BE2C (cell line): ENCODE results near the gene SPOP.
"Not testable (repeated sequence)": the region's sequence is repeated elsewhere in the genome, so short reads cannot be mapped to it uniquely, and the experiment has no call there.

ENCODE experiments used
- DNase-seq: peaks from one replicate; pipeline ENCODE4 v3.0.0-alpha.2; 2020
- H3K27me3 ChIP-seq: fragments of 250-450 bp; sonication (Bioruptor Pico); 2 replicates; pipeline ENCODE4 v1.5.1; 2020; ENCODE audit warnings: mild to moderate bottlenecking
- H3K36me3 ChIP-seq: fragments of 250-450 bp; sonication (Bioruptor Pico); 2 replicates; pipeline ENCODE4 v1.5.1; 2020; ENCODE audit warnings: mild to moderate bottlenecking
- H3K4me1 ChIP-seq: fragments of 250-450 bp; sonication (Bioruptor Pico); 2 replicates; pipeline ENCODE4 v1.5.1; 2020
- H3K4me3 ChIP-seq: 2 replicates; pipeline ENCODE4 v1.5.1; 2011; ENCODE audit warnings: low read depth, low read length
- H3K9me3 ChIP-seq: fragments of 250-450 bp; sonication (Bioruptor Pico); 2 replicates; pipeline ENCODE4 v1.5.1; 2020
- TF ChIP-seq, protein P1 (sequence below): IDR thresholded peaks from 2 replicates; pipeline ENCODE4 v1.5.1; 2012; ENCODE audit warnings: mild to moderate bottlenecking, low read depth, low read length

Gene SPOP

DNA sequence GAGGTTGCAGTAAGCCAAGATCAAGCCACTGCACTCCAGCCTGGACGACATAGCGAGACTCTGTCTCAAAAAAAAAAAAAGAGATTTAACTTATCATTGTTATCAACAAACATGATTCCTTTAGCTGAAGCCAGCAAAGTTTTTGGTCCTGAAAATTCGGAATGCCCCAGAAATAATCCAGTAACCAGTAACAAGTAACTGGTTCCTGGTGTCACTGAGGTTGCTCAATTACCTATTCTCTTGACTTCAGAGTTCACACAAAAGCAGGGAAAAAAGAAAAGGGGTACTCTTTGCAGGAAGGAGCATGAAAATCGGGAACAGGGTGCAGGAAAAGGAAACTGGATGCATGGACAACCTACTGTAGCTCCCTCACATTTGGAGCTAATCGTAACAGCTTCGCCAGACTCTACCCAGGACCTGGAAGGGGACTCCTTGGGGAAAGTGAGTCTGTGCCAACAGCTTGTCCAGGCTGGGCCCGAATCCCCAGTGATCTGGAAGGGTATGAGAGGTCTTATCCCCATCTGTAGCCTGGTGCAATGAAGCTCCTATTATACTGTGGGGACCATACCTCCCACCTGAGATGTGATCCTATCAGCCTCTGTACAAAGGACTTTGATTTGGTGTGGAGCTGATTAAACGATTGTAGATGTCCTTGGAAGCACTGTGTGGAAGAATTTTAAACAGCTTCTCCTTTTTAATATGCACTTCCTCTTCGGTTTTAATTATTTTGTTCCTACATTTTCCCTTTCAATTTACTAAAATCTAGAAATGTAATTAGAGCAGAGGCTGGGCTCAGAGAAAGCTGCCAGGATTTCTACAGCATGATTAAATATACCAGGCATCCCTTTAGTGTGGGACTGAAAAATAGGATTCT lies 3.4 kb upstream of the SPOP start:
- Histone ChIP-seq H3K4me1 (no peaks in the 10 kb centered on the region; the same call in 1 of the 2 replicates), H3K36me3 (no peaks in the 10 kb centered on the region), H3K9me3 (peaks cover 3% of the 10 kb centered on the region; the same call in 1 of the 2 replicates), H3K27me3 (peaks cover 7% of the 10 kb centered on the region; the same call in 1 of the 2 replicates), H3K4me3 (no peak overlapping the region)
- no peak for DNase-seq
- TF ChIP-seq, protein P1, sequence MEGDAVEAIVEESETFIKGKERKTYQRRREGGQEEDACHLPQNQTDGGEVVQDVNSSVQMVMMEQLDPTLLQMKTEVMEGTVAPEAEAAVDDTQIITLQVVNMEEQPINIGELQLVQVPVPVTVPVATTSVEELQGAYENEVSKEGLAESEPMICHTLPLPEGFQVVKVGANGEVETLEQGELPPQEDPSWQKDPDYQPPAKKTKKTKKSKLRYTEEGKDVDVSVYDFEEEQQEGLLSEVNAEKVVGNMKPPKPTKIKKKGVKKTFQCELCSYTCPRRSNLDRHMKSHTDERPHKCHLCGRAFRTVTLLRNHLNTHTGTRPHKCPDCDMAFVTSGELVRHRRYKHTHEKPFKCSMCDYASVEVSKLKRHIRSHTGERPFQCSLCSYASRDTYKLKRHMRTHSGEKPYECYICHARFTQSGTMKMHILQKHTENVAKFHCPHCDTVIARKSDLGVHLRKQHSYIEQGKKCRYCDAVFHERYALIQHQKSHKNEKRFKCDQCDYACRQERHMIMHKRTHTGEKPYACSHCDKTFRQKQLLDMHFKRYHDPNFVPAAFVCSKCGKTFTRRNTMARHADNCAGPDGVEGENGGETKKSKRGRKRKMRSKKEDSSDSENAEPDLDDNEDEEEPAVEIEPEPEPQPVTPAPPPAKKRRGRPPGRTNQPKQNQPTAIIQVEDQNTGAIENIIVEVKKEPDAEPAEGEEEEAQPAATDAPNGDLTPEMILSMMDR: no peak

DNA sequence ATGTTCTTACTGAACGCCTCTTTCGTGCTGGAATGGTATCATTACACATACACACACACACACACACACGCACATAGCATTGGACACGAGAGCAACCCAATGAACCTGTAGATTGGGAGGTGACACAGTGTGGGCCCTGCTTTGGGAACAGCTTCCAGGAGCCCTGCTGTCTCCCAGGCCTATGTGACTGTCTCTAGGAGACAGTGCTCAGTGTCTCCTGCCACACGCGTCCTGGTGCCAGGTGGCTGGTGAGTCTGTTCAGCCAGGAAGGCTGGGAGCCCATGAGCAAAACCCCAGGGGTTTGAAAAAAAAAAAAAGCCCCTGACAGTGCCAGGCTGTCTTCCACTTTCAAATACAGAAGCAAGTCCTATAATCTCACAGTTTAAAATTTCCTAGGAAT lies 2.4 kb upstream of the SPOP start:
- DNase-seq: no peak
- H3K27me3 ChIP-seq: peaks cover 7% of the 10 kb centered on the region; the same call in 1 of the 2 replicates

DNA sequence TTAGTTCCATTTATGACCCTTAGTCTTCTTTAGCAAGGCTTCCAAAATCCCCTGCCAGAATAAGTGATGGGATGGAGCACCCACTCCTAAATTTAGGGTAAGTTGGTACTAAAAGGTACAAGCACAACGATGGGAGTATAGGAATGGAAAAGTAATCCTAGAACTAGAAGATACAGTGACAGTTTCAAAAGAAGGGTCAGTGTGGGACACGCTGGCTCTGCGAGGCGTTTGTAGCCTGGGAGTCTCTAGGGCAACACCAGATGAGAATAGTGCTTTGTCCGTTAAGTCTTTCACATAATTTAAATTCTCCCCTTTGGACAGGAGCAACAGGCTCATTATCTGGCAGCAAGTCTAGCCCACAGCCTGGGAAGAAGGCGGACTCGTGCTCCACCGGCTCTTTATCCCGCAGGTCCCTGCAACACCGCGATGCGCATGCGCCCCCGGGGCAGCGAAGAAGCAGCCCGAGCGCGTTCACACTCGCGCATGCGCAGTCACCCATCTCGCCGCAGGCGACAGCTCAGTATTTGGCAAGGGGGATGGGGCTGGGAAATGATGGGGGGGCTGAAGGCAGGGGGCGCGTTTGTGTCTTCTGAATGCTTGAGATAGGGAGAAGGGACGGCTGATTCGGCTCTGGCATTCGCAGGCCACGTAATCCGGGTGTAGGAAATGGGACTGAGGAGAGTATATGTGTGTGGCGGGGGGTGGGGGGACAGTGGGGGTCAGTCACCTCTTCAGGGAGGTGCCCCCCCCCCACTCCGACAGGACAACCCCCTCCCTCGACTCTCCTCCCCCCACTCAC lies 564 bp downstream of the SPOP start:
- Histone ChIP-seq H3K4me1 (no peaks in the 10 kb centered on the region; the same call in 1 of the 2 replicates), H3K4me3 (peak overlapping the region; percentile 89), H3K9me3 (peaks cover 3% of the 10 kb centered on the region; the same call in 1 of the 2 replicates), H3K27me3 (no peaks in the 10 kb centered on the region), H3K36me3 (peaks cover 3% of the 10 kb centered on the region; the same call in 1 of the 2 replicates)
- TF ChIP-seq, protein P1: no peak
- peak; percentile 99 for DNase-seq

More for the DNA sequence above, 2.4 kb upstream of the SPOP start:
- H3K4me3 ChIP-seq: no peak overlapping the region
- no peaks in the 10 kb centered on the region; the same call in 1 of the 2 replicates for H3K4me1 ChIP-seq
- no peaks in the 10 kb centered on the region for H3K36me3 ChIP-seq
- TF ChIP-seq, protein P1: no peak
- peaks cover 3% of the 10 kb centered on the region; the same call in 1 of the 2 replicates for H3K9me3 ChIP-seq

DNA sequence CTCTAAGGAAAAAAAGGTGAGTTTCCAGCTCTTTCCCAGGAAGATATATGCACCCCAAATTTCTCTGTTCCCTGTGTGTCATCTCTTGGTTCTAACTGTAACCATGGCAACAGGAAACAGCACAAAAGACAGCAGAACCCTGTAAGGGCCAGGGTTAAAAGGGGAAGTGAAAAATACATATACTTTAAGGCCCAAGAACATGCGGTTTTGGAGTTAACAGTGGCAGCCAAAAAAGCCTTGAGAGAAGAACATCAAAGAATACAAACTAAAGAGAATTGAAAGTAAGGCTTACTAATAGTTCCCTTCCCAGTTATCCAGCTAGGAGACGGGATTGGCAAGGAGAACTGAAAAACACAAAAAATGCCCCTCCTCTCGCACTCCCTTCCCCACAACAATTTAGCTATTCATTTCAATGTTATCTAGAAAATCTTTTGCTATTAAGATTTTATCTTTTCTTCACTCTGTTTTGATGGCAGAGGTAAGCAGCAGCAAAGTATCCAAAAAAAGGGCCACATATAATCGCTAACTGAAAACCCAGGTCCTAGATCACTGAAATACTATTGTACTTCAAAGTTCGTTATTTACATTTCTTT lies 1.5 kb downstream of the SPOP start:
- TF ChIP-seq, protein P1: no peak
- Histone ChIP-seq H3K36me3 (peaks cover 3% of the 10 kb centered on the region; the same call in 1 of the 2 replicates), H3K4me3 (peak overlapping the region; percentile 89), H3K27me3 (no peaks in the 10 kb centered on the region), H3K4me1 (no peaks in the 10 kb centered on the region; the same call in 1 of the 2 replicates), H3K9me3 (peaks cover 3% of the 10 kb centered on the region; the same call in 1 of the 2 replicates)
- no peak for DNase-seq

DNA sequence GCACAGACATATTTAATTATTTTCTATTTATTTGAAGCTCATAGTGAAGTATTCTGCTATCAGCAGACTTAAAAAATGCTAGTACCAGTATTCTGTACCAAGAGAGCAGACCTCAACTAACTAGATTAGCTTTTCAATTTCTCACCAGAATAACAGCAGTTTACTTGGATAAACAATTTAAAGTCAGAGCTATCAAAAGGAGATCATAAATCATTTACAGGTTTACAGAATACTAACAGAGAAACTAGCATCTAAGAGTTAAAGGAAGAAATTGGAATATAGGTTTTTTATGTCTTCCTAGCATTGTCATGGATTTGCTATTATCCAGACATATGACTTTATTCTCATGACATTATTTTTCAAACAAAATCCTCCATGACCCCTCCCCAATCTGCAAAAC lies 3.4 kb downstream of the SPOP start:
- no peak for DNase-seq
- H3K27me3 ChIP-seq: no peaks in the 10 kb centered on the region
- no peak overlapping the region for H3K4me3 ChIP-seq
- TF ChIP-seq, protein P1: no peak
- no peaks in the 10 kb centered on the region; the same call in 1 of the 2 replicates for H3K4me1 ChIP-seq
- peaks cover 3% of the 10 kb centered on the region; the same call in 1 of the 2 replicates for H3K36me3 ChIP-seq
- peaks cover 3% of the 10 kb centered on the region; the same call in 1 of the 2 replicates for H3K9me3 ChIP-seq

DNA sequence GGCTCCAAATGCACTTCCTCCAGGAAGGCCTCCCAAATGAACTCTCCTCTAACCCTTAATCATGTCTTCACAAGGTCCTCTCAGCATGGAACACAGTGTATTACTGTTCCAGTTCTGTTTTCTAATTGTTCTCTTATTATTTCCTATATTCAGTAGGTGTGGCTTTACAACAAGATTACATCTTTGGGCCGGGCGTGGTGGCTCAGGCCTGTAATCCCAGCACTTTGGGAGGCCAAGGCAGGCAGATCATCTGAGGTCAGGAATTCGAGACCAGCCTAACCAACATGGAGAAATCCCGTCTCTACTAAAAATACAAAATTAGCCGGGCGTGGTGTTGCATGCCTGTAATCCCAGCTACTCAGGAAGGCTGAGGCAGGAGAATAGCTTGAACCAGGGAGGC lies 4.2 kb downstream of the SPOP start:
- H3K27me3 ChIP-seq, H3K4me3 ChIP-seq, H3K36me3 ChIP-seq, H3K9me3 ChIP-seq, H3K4me1 ChIP-seq, DNase-seq: not testable (repeated sequence)
